ENCODE measurements around the gene HSPA4L.

HSPA4L gene

GRCh38 chr4:127776620-127777019, 5.5 kb upstream of the HSPA4L start:
- no peak for DNase-seq (ENCODE audit: low spot score)
- Histone ChIP-seq H3K27ac (no peak overlapping the region), H3K4me3 (no peak overlapping the region)
- no peak for TF ChIP-seq CTCF (IDR thresholded peaks at IDR 0.05)

- Histone ChIP-seq H3K4me3 (no peak overlapping the region), H3K27ac (no peak overlapping the region)
- DNase-seq (ENCODE audit: low spot score), result no peak
- no peak for TF ChIP-seq CTCF (IDR thresholded peaks at IDR 0.05)
These were observed 4.6 kb upstream of the HSPA4L start for GRCh38 chr4:127777487-127777886.

GRCh38 chr4:127778102-127778501, 4.0 kb upstream of the HSPA4L start:
- TF ChIP-seq CTCF (IDR thresholded peaks at IDR 0.05), result no peak
- DNase-seq (ENCODE audit: low spot score), result no peak
- Histone ChIP-seq H3K27ac (no peak overlapping the region), H3K4me3 (no peak overlapping the region)

GRCh38 chr4:127780598-127780997, 1.5 kb upstream of the HSPA4L start:
- Histone ChIP-seq H3K4me3 (no peak overlapping the region), H3K27ac (no peak overlapping the region)
- no peak for TF ChIP-seq CTCF (IDR thresholded peaks at IDR 0.05)
- DNase-seq (ENCODE audit: low spot score), result no peak

- DNase-seq (ENCODE audit: low spot score), result peak; percentile 80
- Histone ChIP-seq H3K27ac (peak overlapping the region; percentile 88 to 90), H3K4me3 (peak overlapping the region; percentile 87)
- TF ChIP-seq CTCF (IDR thresholded peaks at IDR 0.05), result no peak
These were observed 660 bp upstream of the HSPA4L start for GRCh38 chr4:127781300-127782024.

- Histone ChIP-seq H3K27ac (peak overlapping the region; percentile 88 to 90), H3K4me3 (peak overlapping the region; percentile 87)
- DNase-seq (ENCODE audit: low spot score), result peak; percentile 90
- TF ChIP-seq CTCF (IDR thresholded peaks at IDR 0.05), result peak; percentile 26
These were observed 172 bp upstream of the HSPA4L start for GRCh38 chr4:127782025-127782274.

- TF ChIP-seq CTCF (IDR thresholded peaks at IDR 0.05), result no peak
- DNase-seq (ENCODE audit: low spot score), result peak; percentile 88
- Histone ChIP-seq H3K4me3 (peak overlapping the region; percentile 87), H3K27ac (peak overlapping the region; percentile 88 to 90)
These were observed 1.1 kb downstream of the HSPA4L start for GRCh38 chr4:127783026-127783769.

Measured in coronary artery (tissue), 2 donors.